HG03457 (cell line): Measurements from ENCODE around the gene CCDC33.

Experiments used
- ATAC-seq: cut with Tn5 transposase; IDR thresholded peaks from one replicate; pipeline ENCODE4 v1.9.1; 2021; ENCODE audit warnings: moderate number of reproducible peaks; ENCODE audit not compliant: unreplicated experiment

CCDC33 gene

GRCh38 chr15:74228723-74229081 lies 7.4 kb upstream of the CCDC33 start:
- ATAC-seq, result no peak

GRCh38 chr15:74229686-74230085 lies 6.4 kb upstream of the CCDC33 start:
- no peak for ATAC-seq

GRCh38 chr15:74231475-74231874 lies 4.7 kb upstream of the CCDC33 start:
- ATAC-seq, result no peak

GRCh38 chr15:74233373-74233772 lies 2.8 kb upstream of the CCDC33 start:
- no peak for ATAC-seq

GRCh38 chr15:74233851-74234597 lies 2.1 kb upstream of the CCDC33 start:
- ATAC-seq, result no peak

GRCh38 chr15:74234598-74234875 lies 1.6 kb upstream of the CCDC33 start:
- ATAC-seq, result no peak

- ATAC-seq, result no peak
These were observed 3.1 kb downstream of the CCDC33 start for GRCh38 chr15:74239051-74239705.

- no peak for ATAC-seq
These were observed 4.0 kb downstream of the CCDC33 start for GRCh38 chr15:74240002-74240568.

GRCh38 chr15:74240897-74241614 lies 4.9 kb downstream of the CCDC33 start:
- no peak for ATAC-seq

- ATAC-seq, result no peak
These were observed 6.5 kb downstream of the CCDC33 start for GRCh38 chr15:74242441-74243185.

GRCh38 chr15:74243431-74243830 lies 7.3 kb downstream of the CCDC33 start:
- no peak for ATAC-seq

- no peak for ATAC-seq
These were observed 8.8 kb downstream of the CCDC33 start for GRCh38 chr15:74244822-74245341.

- ATAC-seq, result no peak
These were observed 9.3 kb downstream of the CCDC33 start for GRCh38 chr15:74245342-74245931.

- no peak for ATAC-seq
These were observed 14.1 kb downstream of the CCDC33 start for GRCh38 chr15:74250266-74250665.

GRCh38 chr15:74251131-74251811 lies 15.1 kb downstream of the CCDC33 start:
- ATAC-seq, result no peak

- no peak for ATAC-seq
These were observed 16.2 kb downstream of the CCDC33 start for GRCh38 chr15:74252291-74252690.

GRCh38 chr15:74252721-74253120 lies 16.6 kb downstream of the CCDC33 start:
- ATAC-seq, result no peak

- no peak for ATAC-seq
These were observed 17.2 kb downstream of the CCDC33 start for GRCh38 chr15:74253211-74253921.

- no peak for ATAC-seq
These were observed 21.0 kb downstream of the CCDC33 start for GRCh38 chr15:74257105-74257504.
